Measurements from ENCODE around the gene NDUFC2. TPM values are rescaled to one million over a fixed set of nuclear protein-coding genes. Genes with fewer than 3 reads are reported as not detected.

The NDUFC2 gene
- total and polyA plus RNA-seq, 2 of the 13 experiments (the other 11 are each of a cell fraction or from before 2014, with no cell fraction given), result 256 to 363 TPM

DNA sequence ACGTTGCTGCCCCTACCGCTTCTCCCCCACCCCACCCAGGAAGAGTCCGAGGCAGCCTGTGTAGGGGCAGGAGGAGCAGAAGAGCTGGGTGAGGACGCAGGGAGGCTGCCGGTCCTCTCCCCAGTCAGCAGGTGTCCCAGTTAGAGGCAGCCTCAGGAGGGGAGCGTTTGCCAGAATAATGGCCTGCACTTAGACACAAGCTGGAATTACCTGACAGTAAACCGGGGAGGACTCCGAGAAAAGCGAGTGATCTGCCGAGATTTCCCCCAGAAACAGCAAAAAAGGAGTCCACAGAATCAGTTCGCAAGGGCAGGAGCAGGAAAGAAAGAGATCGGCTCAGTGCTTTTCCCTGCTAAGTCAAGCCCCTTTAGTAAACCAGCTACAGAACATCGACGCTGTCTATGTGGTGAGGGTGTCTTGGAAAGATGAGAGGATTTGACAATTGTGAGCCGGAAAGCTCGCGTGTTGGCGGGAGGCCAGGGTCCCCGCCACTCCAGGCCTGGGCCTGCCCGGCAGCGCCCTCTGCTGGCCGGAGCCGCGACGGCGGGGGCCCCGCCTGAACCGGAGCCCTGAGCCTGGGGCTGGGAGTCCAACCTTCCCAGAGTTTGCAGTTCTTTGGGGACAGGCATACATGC, 33.7 kb downstream of the NDUFC2 start (continued):
- peak; percentile 82; the same call in 1 of the 2 replicates for TF ChIP-seq ZNF205 (CRISPR knock-in tag; IDR thresholded peaks at IDR 0.05)
- no peak for TF ChIP-seq MBD4 (IDR thresholded peaks at IDR 0.05; ENCODE audit: borderline replicate concordance, low read length)
- no peak for TF ChIP-seq ZNF232 (CRISPR knock-in tag; IDR thresholded peaks at IDR 0.05; ENCODE audit: borderline replicate concordance)
- TF ChIP-seq ZNF441 (CRISPR knock-in tag; IDR thresholded peaks at IDR 0.05; ENCODE audit: borderline replicate concordance), result 0 out of 2 replicates have a peak, but pooled peaks have one; percentile 47
- no peak for TF ChIP-seq BCLAF1 (IDR thresholded peaks at IDR 0.05)
- TF ChIP-seq NONO (IDR thresholded peaks at IDR 0.05), result no peak
- TF ChIP-seq NONO (CRISPR knock-in tag; conservative IDR thresholded peaks at IDR 0.05), result peak; percentile 57; the same call in 1 of the 2 replicates
- no peak for TF ChIP-seq ZNF512B (CRISPR knock-in tag; IDR thresholded peaks at IDR 0.05; ENCODE audit: borderline replicate concordance)
- TF ChIP-seq ZNF281 (CRISPR knock-in tag; IDR thresholded peaks at IDR 0.05; ENCODE audit: borderline replicate concordance), result no peak
- peak; percentile 46 for TF ChIP-seq RBM39 (IDR thresholded peaks at IDR 0.05; ENCODE audit: low read depth, low read length, poor library complexity, severe bottlenecking)
- TF ChIP-seq HMGXB4 (CRISPR knock-in tag; IDR thresholded peaks at IDR 0.05; ENCODE audit: borderline replicate concordance in 1 of 2, low read depth in 1 of 2), result peak; percentile 92 to 96
- TF ChIP-seq THAP8 (CRISPR knock-in tag; IDR thresholded peaks at IDR 0.05; ENCODE audit: borderline replicate concordance), result no peak
- TF ChIP-seq ZNF34 (CRISPR knock-in tag; IDR thresholded peaks at IDR 0.05; ENCODE audit: borderline replicate concordance), result 0 out of 2 replicates have a peak, but pooled peaks have one; percentile 50
- TF ChIP-seq RFX3 (CRISPR knock-in tag; IDR thresholded peaks at IDR 0.05), result no peak
- peak in 1 of 2 experiments; percentile 87; a peak in 1 of 4 replicates for TF ChIP-seq KLF16 (CRISPR knock-in tag; IDR thresholded peaks at IDR 0.05)
- TF ChIP-seq ZBTB7A (CRISPR knock-in tag; IDR thresholded peaks at IDR 0.05), result 0 out of 2 replicates have a peak, but pooled peaks have one; percentile 19
- no peak for TF ChIP-seq FLYWCH1 (CRISPR knock-in tag; IDR thresholded peaks at IDR 0.05)
